Measurements from ENCODE around the gene ZRANB3. TPM values are rescaled to one million over a fixed set of nuclear protein-coding genes. Genes with fewer than 3 reads are reported as not detected.

ZRANB3 gene
- total and polyA plus RNA-seq, 10 of the 15 experiments (the other 5 are each of a cell fraction or from before 2014, with no cell fraction given) = 5.6 to 11.4 (median 9.9) TPM

DNA sequence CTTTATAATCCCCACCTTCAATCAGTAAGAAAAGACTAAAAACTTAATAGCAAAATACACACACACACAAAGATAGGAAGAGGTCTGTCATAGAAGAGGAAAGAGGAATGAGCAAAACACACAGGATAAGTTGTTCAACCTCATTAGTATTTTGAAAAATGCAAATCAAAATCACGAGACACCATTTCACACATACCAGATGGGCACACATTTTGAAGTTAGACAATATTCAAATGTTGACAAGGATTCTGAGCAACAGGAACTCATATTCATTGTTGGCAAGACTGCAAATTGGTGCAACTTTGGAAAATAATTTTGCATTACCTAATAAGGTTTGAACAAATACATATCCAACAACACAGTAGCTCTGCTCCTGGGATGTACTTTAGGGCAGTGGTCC lies 351.3 kb downstream of the ZRANB3 start (continued):
- TF ChIP-seq, protein P1, sequence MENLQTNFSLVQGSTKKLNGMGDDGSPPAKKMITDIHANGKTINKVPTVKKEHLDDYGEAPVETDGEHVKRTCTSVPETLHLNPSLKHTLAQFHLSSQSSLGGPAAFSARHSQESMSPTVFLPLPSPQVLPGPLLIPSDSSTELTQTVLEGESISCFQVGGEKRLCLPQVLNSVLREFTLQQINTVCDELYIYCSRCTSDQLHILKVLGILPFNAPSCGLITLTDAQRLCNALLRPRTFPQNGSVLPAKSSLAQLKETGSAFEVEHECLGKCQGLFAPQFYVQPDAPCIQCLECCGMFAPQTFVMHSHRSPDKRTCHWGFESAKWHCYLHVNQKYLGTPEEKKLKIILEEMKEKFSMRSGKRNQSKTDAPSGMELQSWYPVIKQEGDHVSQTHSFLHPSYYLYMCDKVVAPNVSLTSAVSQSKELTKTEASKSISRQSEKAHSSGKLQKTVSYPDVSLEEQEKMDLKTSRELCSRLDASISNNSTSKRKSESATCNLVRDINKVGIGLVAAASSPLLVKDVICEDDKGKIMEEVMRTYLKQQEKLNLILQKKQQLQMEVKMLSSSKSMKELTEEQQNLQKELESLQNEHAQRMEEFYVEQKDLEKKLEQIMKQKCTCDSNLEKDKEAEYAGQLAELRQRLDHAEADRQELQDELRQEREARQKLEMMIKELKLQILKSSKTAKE (IDR thresholded peaks at IDR 0.05; ENCODE audit: low read depth, poor library complexity, severe bottlenecking) = no peak
- TF ChIP-seq, protein P2, sequence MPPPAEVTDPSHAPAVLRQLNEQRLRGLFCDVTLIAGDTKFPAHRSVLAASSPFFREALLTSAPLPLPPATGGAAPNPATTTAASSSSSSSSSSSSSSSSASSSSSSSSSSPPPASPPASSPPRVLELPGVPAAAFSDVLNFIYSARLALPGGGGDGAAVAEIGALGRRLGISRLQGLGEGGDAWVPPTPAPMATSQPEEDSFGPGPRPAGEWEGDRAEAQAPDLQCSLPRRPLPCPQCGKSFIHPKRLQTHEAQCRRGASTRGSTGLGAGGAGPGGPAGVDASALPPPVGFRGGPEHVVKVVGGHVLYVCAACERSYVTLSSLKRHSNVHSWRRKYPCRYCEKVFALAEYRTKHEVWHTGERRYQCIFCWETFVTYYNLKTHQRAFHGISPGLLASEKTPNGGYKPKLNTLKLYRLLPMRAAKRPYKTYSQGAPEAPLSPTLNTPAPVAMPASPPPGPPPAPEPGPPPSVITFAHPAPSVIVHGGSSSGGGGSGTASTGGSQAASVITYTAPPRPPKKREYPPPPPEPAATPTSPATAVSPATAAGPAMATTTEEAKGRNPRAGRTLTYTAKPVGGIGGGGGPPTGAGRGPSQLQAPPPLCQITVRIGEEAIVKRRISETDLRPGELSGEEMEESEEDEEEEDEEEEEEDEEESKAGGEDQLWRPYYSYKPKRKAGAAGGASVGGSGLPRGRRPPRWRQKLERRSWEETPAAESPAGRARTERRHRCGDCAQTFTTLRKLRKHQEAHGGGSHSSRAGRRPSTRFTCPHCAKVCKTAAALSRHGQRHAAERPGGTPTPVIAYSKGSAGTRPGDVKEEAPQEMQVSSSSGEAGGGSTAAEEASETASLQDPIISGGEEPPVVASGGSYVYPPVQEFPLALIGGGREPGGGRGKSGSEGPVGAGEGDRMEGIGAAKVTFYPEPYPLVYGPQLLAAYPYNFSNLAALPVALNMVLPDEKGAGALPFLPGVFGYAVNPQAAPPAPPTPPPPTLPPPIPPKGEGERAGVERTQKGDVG (CRISPR knock-in tag; IDR thresholded peaks at IDR 0.05) = no peak
- TF ChIP-seq, protein P3, sequence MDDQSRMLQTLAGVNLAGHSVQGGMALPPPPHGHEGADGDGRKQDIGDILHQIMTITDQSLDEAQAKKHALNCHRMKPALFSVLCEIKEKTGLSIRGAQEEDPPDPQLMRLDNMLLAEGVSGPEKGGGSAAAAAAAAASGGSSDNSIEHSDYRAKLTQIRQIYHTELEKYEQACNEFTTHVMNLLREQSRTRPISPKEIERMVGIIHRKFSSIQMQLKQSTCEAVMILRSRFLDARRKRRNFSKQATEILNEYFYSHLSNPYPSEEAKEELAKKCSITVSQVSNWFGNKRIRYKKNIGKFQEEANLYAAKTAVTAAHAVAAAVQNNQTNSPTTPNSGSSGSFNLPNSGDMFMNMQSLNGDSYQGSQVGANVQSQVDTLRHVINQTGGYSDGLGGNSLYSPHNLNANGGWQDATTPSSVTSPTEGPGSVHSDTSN (IDR thresholded peaks at IDR 0.05; ENCODE audit: insufficient replicate concordance, low read depth, low read length) = no peak
- TF ChIP-seq POLR2AphosphoS5 (IDR thresholded peaks at IDR 0.05; ENCODE audit: low read length) (no peak), POLR2AphosphoS2 (IDR thresholded peaks at IDR 0.05; ENCODE audit: low read depth, low read length) (no peak)

DNA sequence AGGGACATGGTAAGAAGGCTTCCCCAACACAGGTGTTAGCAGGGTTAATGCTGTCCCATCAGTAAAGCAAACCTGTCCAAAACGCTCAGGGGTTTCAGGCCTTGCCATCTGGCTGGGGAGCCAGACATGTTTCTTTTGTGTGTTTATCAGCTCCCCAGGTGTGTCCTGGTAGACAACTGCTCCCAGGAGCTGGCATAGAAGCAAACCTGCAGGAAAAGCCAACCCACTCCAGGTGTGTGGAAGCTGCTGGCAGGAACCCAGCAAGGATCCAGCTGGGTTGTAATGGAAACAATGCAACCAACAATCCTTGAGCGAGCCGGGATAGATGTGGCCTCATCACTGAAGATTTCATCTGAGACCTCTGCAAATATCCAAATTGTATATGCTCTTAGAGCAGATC lies 355.8 kb downstream of the ZRANB3 start:
- no TSS peak for BruUV-seq (replicated peaks)
- DNase-seq (ENCODE audit: low read depth, low spot score) = no peak
- TF ChIP-seq NBN (IDR thresholded peaks at IDR 0.05) (no peak), STAT1 (conservative IDR thresholded peaks at IDR 0.05) (no peak), ZZZ3 (IDR thresholded peaks at IDR 0.05; ENCODE audit: control insufficient read depth, insufficient read length, low read depth) (no peak), HCFC1 (IDR thresholded peaks at IDR 0.05; ENCODE audit: low read length) (no peak)
- TF ChIP-seq, protein P4, sequence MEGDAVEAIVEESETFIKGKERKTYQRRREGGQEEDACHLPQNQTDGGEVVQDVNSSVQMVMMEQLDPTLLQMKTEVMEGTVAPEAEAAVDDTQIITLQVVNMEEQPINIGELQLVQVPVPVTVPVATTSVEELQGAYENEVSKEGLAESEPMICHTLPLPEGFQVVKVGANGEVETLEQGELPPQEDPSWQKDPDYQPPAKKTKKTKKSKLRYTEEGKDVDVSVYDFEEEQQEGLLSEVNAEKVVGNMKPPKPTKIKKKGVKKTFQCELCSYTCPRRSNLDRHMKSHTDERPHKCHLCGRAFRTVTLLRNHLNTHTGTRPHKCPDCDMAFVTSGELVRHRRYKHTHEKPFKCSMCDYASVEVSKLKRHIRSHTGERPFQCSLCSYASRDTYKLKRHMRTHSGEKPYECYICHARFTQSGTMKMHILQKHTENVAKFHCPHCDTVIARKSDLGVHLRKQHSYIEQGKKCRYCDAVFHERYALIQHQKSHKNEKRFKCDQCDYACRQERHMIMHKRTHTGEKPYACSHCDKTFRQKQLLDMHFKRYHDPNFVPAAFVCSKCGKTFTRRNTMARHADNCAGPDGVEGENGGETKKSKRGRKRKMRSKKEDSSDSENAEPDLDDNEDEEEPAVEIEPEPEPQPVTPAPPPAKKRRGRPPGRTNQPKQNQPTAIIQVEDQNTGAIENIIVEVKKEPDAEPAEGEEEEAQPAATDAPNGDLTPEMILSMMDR (IDR thresholded peaks at IDR 0.05 in 2 of 3, conservative IDR thresholded peaks at IDR 0.05 in 1 of 3; ENCODE audit: control insufficient read depth in 2 of 3, extremely low read depth in 1 of 3, insufficient read depth in 1 of 3, low read depth in 3 of 3, low read length in 3 of 3) = no peak
- no peak overlapping the region for H3K4me3 ChIP-seq
- RAD21 ChIA-PET (ENCODE audit: unreplicated experiment) = no interaction called here
- H3K27ac ChIP-seq (ENCODE audit: control insufficient read depth, insufficient read depth) = no peak overlapping the region
- intact Hi-C loops (cut with micrococcal nuclease; ENCODE audit: unreplicated experiment) = no loop called here
- H3K79me2 ChIP-seq (ENCODE audit: control insufficient read depth, insufficient read depth, low read length) = no peaks in the 10 kb centered on the region
- no peak overlapping the region for H2AFZ ChIP-seq (ENCODE audit: control insufficient read depth, low read depth, low read length)
- H3K36me3 ChIP-seq (ENCODE audit: control insufficient read depth in 2 of 2, insufficient read depth in 2 of 2, low read length in 1 of 2) = peaks cover 0 to 8% of the 10 kb centered on the region in 2 experiments; a peak in 1 of 4 replicates
- no peaks in the 10 kb centered on the region for H3K4me1 ChIP-seq (ENCODE audit: control insufficient read depth, insufficient read depth, low read length)
- no peak overlapping the region for H3K4me2 ChIP-seq (ENCODE audit: control insufficient read depth, insufficient read depth)
- no peaks in the 10 kb centered on the region for H4K20me1 ChIP-seq (ENCODE audit: control insufficient read depth, insufficient read depth)
- ATAC-seq = no peak
- FAIRE-seq = no peak
- H3K27me3 ChIP-seq (replicated peaks in 1 of 2; ENCODE audit: control insufficient read depth in 2 of 2, insufficient read depth in 2 of 2, low read length in 1 of 2) = no peaks in the 10 kb centered on the region
- H3K9me3 ChIP-seq (replicated peaks; ENCODE audit: control insufficient read depth, insufficient read depth, low read length) = no peaks in the 10 kb centered on the region
- H3K9ac ChIP-seq (ENCODE audit: control insufficient read depth, insufficient read depth, low read length) = no peak overlapping the region
- in situ Hi-C loops (cut with MboI) = no loop called here
- CTCF ChIA-PET = no interaction called here
- SMC1A ChIA-PET (ENCODE audit: uncharacterized antibody, unreplicated experiment) = no interaction called here
- POLR2A ChIA-PET = no interaction called here
- 100% methylated on average over 3 of the region's 3 CpGs for WGBS (ENCODE audit: insufficient coverage, insufficient replicate concordance, low lambda C conversion rate, missing lambda C conversion rate)

Measured in GM12878 (cell line).